OCI-LY3 (cell line): Measurements from ENCODE around the gene CHST10.
"Not testable (repeated sequence)": the region's sequence is repeated elsewhere in the genome, so short reads cannot be mapped to it uniquely, and the experiment has no call there.

ENCODE experiments used
- CTCF ChIP-seq: fragments of 200-600, 300-600 bp; sonication (generic); IDR thresholded peaks from 2 replicates; pipeline ENCODE4 v1.5.1; 2014; ENCODE audit warnings: antibody characterized with exemption, low read length, low read depth
- EZH2phosphoT487 ChIP-seq: fragments of 200-600 bp; shearing (Covaris generic); IDR thresholded peaks from 2 replicates; pipeline ENCODE4 v1.6.1; 2018; ENCODE audit warnings: antibody characterized with exemption, mixed run types, low read depth

GRCh38 chr2:100342466-100342865 is 75.0 kb downstream of the CHST10 start:
- not testable (repeated sequence) for TF ChIP-seq CTCF, EZH2phosphoT487
